PC-9 (cell line): ENCODE measurements around the gene TSHZ3.

Experiments
- EZH2 ChIP-seq: fragments of 200-600 bp; sonication (generic); IDR thresholded peaks from 2 replicates; pipeline ENCODE4 v1.8.0; 2017; ENCODE audit warnings: antibody characterized with exemption, low read depth
- TF ChIP-seq, protein P1 (sequence below): fragments of 200-600 bp; sonication (generic); conservative IDR thresholded peaks from 2 replicates; pipeline ENCODE4 v1.6.1; 2017; ENCODE audit warnings: mixed run types, antibody characterized with exemption, mild to moderate bottlenecking, moderate library complexity

DNA sequence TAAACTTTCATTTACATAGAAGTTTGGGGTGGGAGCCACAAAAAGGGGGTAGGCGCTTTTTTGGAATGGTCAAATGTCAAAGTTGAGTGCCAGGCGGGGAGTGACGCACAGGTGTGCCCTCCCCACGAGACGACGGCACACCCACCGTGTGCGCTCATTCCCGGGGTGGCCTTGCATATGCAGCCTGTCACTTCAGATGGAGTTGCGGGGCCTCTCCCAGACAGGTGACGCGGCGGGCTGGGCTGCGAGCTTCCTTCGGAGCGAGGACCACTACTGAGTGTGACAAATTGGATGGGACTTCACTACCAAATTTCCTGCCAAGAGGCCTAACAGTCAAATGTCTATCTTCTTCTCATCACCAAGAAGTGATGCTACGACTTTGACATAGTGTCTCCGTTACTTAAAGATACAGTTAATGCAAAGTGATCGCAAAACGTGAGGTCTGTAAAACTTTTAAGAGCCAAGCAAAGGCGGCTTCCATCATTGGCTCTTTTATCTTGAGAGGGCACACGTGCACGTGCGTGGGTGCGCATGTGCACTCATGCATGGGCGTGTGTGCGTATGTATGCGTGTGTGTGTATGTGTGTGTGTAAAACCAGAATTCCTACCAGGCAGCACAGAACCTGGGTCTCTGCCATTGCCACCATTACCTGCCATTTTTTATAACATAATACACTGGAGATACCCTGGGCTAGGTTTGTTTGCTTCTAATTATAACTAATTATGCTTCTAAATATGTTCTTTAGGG is 43.1 kb downstream of the TSHZ3 start:
- TF ChIP-seq, protein P1, sequence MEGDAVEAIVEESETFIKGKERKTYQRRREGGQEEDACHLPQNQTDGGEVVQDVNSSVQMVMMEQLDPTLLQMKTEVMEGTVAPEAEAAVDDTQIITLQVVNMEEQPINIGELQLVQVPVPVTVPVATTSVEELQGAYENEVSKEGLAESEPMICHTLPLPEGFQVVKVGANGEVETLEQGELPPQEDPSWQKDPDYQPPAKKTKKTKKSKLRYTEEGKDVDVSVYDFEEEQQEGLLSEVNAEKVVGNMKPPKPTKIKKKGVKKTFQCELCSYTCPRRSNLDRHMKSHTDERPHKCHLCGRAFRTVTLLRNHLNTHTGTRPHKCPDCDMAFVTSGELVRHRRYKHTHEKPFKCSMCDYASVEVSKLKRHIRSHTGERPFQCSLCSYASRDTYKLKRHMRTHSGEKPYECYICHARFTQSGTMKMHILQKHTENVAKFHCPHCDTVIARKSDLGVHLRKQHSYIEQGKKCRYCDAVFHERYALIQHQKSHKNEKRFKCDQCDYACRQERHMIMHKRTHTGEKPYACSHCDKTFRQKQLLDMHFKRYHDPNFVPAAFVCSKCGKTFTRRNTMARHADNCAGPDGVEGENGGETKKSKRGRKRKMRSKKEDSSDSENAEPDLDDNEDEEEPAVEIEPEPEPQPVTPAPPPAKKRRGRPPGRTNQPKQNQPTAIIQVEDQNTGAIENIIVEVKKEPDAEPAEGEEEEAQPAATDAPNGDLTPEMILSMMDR: no peak
- TF ChIP-seq EZH2: no peak
